SK-N-MC (cell line): ENCODE results near the gene PODNL1.

Source experiments
- EZH2 ChIP-seq: fragments of 200-600 bp; sonication (generic); IDR thresholded peaks from one replicate; pipeline ENCODE4 v1.6.1; 2017; ENCODE audit warnings: antibody characterized with exemption
- POLR2AphosphoS5 ChIP-seq: IDR thresholded peaks from 2 replicates; pipeline ENCODE4 v1.6.1; 2012; ENCODE audit warnings: mild to moderate bottlenecking, low read depth, low read length, borderline replicate concordance

GRCh38 chr19:13972368-13973155 lies 34.3 kb upstream of the PODNL1 start:
- no peak for TF ChIP-seq POLR2AphosphoS5
- no peak for TF ChIP-seq EZH2
